ENCODE measurements around the gene GRK5. TPM values are rescaled to one million over a fixed set of nuclear protein-coding genes. Genes with fewer than 3 reads are reported as not detected.

GRK5 gene
- total RNA-seq, 1 donor from 2014 or later, result 12.5 TPM

DNA sequence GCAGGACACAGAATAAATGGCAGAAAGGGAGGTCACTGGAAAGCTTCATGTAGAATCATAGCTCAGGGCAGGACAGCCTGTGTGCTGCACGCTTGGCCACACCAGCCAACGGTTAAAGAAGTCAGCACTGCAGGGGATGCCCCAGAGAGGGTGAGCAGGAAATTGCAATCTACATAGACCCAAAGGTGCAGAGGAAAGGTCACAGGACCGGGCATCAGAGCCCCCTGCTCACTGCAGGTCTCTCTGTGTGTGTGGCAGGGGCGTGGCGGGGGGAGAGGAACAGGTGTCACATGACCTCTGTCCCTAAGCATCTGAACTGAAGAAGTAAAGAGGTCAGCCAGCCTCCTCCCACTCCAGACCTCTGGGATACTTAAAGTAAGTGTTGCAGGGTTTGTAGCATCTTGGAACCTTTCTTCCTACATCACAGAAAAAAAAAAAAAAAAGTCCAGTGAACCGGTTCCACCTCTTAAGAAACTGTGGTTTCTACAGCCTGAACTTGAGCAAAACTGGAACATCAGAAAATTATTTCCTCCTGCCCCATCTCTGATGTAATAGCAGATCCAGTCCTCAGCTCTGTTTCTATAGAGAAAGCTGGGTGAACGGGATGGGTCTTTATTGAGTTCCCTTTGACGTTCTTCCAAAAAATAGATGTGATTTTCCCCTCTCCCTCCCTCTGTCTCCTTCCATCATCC lies 270.9 kb downstream of the GRK5 start:
- Histone ChIP-seq H3K4me1 (ENCODE audit: control insufficient read depth in 3 of 3, insufficient read depth in 3 of 3, low read length in 3 of 3) (peaks cover 0 to 7% (median 0%) of the 10 kb centered on the region in 3 donors), H3K27ac (ENCODE audit: low read depth, low read length) (no peak overlapping the region), H3K9me3 (ENCODE audit: control insufficient read depth in 3 of 3, low read length in 3 of 3) (no peaks in the 10 kb centered on the region), H3K9ac (ENCODE audit: low read depth in 1 of 3, low read length in 3 of 3) (no peak overlapping the region), H3K27me3 (ENCODE audit: control insufficient read depth in 3 of 3, insufficient read depth in 3 of 3, low read length in 3 of 3) (peaks cover 8 to 42% (median 29%) of the 10 kb centered on the region in 3 donors), H3K4me3 (ENCODE audit: low read length in 3 of 3) (no peak overlapping the region), H3K36me3 (ENCODE audit: control insufficient read depth in 3 of 3, insufficient read depth in 3 of 3, low read length in 3 of 3) (no peaks in the 10 kb centered on the region)

DNA sequence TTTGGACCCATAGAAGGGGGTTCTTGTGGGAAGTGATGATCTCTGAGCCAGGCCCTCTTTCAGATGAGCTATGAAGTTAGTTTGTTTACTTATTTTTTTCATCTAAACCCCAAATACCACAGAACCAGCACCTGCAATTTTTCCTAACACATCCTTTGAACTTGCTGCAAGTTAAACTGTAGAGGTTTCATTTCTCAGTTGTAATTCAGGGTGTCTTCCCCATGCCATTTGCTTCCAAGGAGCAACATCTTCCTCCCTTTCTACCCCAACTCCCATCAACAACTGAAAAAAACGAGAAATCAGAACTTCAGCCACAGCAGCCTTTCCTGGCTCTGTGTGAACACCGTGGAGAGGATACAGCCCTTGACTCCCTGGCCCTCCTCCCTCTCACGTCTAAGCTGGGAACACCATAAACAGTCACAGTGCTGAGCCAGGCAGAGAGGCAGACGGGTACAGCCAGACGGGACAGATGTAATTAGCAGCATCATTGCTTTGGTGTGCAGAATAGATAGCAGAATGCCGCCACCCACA lies 271.5 kb downstream of the GRK5 start:
- Histone ChIP-seq H3K9me3 (ENCODE audit: control insufficient read depth in 3 of 3, low read length in 3 of 3) (no peaks in the 10 kb centered on the region), H3K27me3 (ENCODE audit: control insufficient read depth in 3 of 3, insufficient read depth in 3 of 3, low read length in 3 of 3) (peaks cover 8 to 44% (median 29%) of the 10 kb centered on the region in 3 donors), H3K27ac (ENCODE audit: low read depth, low read length) (no peak overlapping the region), H3K4me3 (ENCODE audit: low read length in 3 of 3) (no peak overlapping the region), H3K4me1 (ENCODE audit: control insufficient read depth in 3 of 3, insufficient read depth in 3 of 3, low read length in 3 of 3) (peaks cover 0 to 7% (median 0%) of the 10 kb centered on the region in 3 donors), H3K9ac (ENCODE audit: low read depth in 1 of 3, low read length in 3 of 3) (no peak overlapping the region), H3K36me3 (ENCODE audit: control insufficient read depth in 3 of 3, insufficient read depth in 3 of 3, low read length in 3 of 3) (no peaks in the 10 kb centered on the region)

DNA sequence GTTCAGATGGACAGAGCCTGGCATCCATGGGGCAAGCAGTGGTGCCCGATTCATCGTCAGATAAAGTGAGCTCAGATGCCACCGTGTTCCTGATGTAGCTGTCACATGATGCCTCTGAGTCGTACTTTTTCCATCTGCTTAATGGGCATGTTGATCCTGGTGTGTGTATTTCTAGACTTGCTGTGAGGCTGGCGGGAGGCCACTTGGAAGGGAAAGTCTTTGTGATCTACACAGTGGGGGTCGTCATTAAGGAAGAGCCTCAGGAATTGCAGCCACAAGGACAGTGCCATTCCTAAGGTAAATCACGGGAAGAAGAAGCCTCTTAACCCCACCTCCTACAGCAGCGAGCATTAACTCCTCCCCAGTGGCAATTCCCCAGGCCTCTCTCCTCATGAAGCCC lies 272.2 kb downstream of the GRK5 start:
- H3K4me3 ChIP-seq (ENCODE audit: low read length in 3 of 3), result no peak overlapping the region
- peaks cover 8 to 44% (median 29%) of the 10 kb centered on the region in 3 donors for H3K27me3 ChIP-seq (ENCODE audit: control insufficient read depth in 3 of 3, insufficient read depth in 3 of 3, low read length in 3 of 3)
- H3K36me3 ChIP-seq (ENCODE audit: control insufficient read depth in 3 of 3, insufficient read depth in 3 of 3, low read length in 3 of 3), result no peaks in the 10 kb centered on the region
- H3K4me1 ChIP-seq (ENCODE audit: control insufficient read depth in 3 of 3, insufficient read depth in 3 of 3, low read length in 3 of 3), result peaks cover 0 to 7% (median 0%) of the 10 kb centered on the region in 3 donors
- H3K9ac ChIP-seq (ENCODE audit: low read depth in 1 of 3, low read length in 3 of 3), result no peak overlapping the region
- H3K27ac ChIP-seq (ENCODE audit: low read depth, low read length), result no peak overlapping the region
- H3K9me3 ChIP-seq (ENCODE audit: control insufficient read depth in 3 of 3, low read length in 3 of 3), result no peaks in the 10 kb centered on the region

DNA sequence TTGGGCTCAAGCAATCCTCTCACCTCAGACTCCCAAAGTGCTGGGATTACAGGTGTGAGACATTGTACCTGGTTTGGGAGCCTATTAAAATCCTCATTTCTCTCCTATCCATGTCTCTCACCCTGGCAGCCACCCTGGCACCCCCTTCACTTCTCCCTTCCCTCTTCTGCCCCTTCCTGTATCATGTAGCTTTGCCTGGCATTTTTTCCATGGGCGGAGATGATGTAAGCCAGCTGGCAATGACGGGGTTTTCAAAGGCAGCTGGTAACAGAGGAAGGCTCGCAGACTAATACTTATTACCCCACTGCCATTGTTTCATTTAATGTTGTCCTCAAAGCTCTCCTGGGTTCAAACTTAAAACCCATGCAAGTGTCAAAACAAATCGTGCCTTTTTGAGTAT lies 273.3 kb downstream of the GRK5 start:
- no peak overlapping the region for H3K27ac ChIP-seq (ENCODE audit: low read depth, low read length)

DNA sequence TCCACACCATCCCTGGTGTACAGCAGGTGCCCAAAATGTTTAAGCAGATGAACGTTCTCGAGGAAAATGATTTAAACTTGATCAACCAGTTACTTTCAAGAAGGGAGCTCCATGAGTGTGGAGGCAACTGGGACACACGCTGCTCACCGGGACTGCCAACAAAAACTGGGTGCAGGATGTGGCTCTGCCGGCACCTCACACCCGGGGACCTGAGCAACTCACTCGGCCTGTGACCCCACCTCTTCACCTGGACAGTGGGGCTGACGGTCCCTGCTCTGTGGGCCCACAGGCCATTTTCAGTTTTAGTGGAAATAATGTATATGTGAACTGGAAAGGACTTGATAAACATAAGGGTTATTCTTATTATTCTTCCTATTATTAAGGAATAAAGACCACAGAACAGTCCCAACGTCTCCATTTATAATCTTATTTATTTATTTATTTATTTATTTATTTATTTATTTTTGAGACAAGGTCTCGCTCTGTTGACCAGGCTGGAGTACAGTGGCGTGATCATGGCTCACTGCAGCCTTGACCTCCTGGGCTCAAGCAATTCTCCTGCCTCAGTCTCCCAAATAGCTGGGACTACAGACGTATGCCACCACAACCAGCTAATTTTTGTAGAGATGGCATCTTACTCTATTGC lies 274.5 kb downstream of the GRK5 start:
- Histone ChIP-seq H3K4me1 (ENCODE audit: control insufficient read depth in 3 of 3, insufficient read depth in 3 of 3, low read length in 3 of 3) (peaks cover 0 to 7% (median 0%) of the 10 kb centered on the region in 3 donors), H3K4me3 (ENCODE audit: low read length in 3 of 3) (no peak overlapping the region), H3K36me3 (ENCODE audit: control insufficient read depth in 3 of 3, insufficient read depth in 3 of 3, low read length in 3 of 3) (no peaks in the 10 kb centered on the region), H3K27ac (ENCODE audit: low read depth, low read length) (no peak overlapping the region), H3K9me3 (ENCODE audit: control insufficient read depth in 3 of 3, low read length in 3 of 3) (no peaks in the 10 kb centered on the region), H3K9ac (ENCODE audit: low read depth in 1 of 3, low read length in 3 of 3) (no peak overlapping the region), H3K27me3 (ENCODE audit: control insufficient read depth in 3 of 3, insufficient read depth in 3 of 3, low read length in 3 of 3) (peaks cover 8 to 42% (median 24%) of the 10 kb centered on the region in 3 donors)

More for the DNA sequence above, 273.3 kb downstream of the GRK5 start:
- Histone ChIP-seq H3K9ac (ENCODE audit: low read depth in 1 of 3, low read length in 3 of 3) (no peak overlapping the region), H3K9me3 (ENCODE audit: control insufficient read depth in 3 of 3, low read length in 3 of 3) (no peaks in the 10 kb centered on the region), H3K36me3 (ENCODE audit: control insufficient read depth in 3 of 3, insufficient read depth in 3 of 3, low read length in 3 of 3) (no peaks in the 10 kb centered on the region), H3K27me3 (ENCODE audit: control insufficient read depth in 3 of 3, insufficient read depth in 3 of 3, low read length in 3 of 3) (peaks cover 8 to 44% (median 24%) of the 10 kb centered on the region in 3 donors), H3K4me3 (ENCODE audit: low read length in 3 of 3) (no peak overlapping the region), H3K4me1 (ENCODE audit: control insufficient read depth in 3 of 3, insufficient read depth in 3 of 3, low read length in 3 of 3) (peaks cover 0 to 7% (median 0%) of the 10 kb centered on the region in 3 donors)

DNA sequence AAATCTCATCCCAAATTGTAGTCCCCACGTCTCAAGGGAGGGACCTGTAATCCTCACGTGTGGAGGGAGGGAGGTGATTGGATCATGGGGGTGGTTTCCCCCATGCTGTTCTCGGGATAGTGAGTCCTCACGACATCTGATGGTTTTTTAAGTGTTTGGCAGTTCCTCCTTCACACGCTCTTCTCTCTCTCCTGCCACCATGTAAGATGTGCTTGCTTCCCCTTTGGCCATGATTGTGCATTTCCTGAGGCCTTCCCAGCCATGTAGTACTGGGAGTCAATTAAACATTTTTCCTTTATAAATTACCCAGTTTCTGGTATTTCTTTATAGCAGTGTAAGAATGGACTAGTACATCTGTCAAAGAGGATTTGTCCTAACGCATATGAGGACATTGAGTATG lies 275.6 kb downstream of the GRK5 start:
- H3K36me3 ChIP-seq (ENCODE audit: control insufficient read depth in 3 of 3, insufficient read depth in 3 of 3, low read length in 3 of 3), result no peaks in the 10 kb centered on the region

DNA sequence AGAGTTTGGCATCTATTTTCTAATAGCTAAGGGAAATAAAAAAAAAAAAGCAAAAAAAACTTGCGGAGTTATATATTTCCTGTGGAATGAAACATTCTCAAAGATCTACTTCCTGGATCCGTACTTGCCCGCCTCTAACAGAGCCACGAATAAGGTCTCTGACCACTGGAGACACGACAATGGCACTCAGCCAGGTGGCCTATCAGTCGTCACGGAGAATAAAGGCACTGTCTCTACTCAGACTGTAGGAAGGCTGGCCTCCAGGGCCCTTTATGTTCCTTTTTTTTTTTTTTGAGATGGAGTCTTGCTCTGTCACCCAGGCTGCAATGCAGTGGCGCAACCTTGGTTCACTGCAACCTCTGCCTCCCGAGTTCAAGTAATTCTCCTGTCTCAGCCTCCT lies 276.5 kb downstream of the GRK5 start:
- no peak overlapping the region for H3K27ac ChIP-seq (ENCODE audit: low read depth, low read length)
- H3K9ac ChIP-seq (ENCODE audit: low read depth in 1 of 3, low read length in 3 of 3), result no peak overlapping the region
- H3K4me3 ChIP-seq (ENCODE audit: low read length in 3 of 3), result no peak overlapping the region
- H3K36me3 ChIP-seq (ENCODE audit: control insufficient read depth in 3 of 3, insufficient read depth in 3 of 3, low read length in 3 of 3), result no peaks in the 10 kb centered on the region
- H3K9me3 ChIP-seq (ENCODE audit: control insufficient read depth in 3 of 3, low read length in 3 of 3), result no peaks in the 10 kb centered on the region
- peaks cover 6 to 29% (median 14%) of the 10 kb centered on the region in 3 donors for H3K27me3 ChIP-seq (ENCODE audit: control insufficient read depth in 3 of 3, insufficient read depth in 3 of 3, low read length in 3 of 3)
- peaks cover 0 to 7% (median 0%) of the 10 kb centered on the region in 3 donors for H3K4me1 ChIP-seq (ENCODE audit: control insufficient read depth in 3 of 3, insufficient read depth in 3 of 3, low read length in 3 of 3)

More for the DNA sequence above, 275.6 kb downstream of the GRK5 start:
- Histone ChIP-seq H3K27ac (ENCODE audit: low read depth, low read length) (no peak overlapping the region), H3K9ac (ENCODE audit: low read depth in 1 of 3, low read length in 3 of 3) (no peak overlapping the region), H3K4me1 (ENCODE audit: control insufficient read depth in 3 of 3, insufficient read depth in 3 of 3, low read length in 3 of 3) (peaks cover 0 to 7% (median 0%) of the 10 kb centered on the region in 3 donors), H3K27me3 (ENCODE audit: control insufficient read depth in 3 of 3, insufficient read depth in 3 of 3, low read length in 3 of 3) (peaks cover 7 to 34% (median 18%) of the 10 kb centered on the region in 3 donors), H3K9me3 (ENCODE audit: control insufficient read depth in 3 of 3, low read length in 3 of 3) (no peaks in the 10 kb centered on the region), H3K4me3 (ENCODE audit: low read length in 3 of 3) (no peak overlapping the region)

DNA sequence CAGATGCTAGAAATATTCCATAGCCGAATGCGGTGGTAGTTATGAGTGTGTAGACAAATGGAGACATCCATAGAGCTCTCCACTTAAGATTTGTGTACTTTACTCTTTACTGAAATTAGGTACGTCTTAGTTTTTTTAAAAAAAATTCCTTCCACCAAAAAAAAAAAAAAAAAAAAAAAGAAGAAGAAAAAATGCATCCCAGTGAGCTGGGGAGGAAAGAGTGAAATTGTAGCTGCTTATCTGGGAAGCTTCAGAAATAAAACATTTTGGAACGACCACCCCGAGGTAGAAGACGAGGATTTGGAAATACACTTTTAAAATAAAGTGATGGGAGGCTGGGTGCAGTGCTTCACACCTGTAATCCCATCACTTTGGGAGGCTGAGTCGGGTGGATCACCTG lies 281.3 kb downstream of the GRK5 start:
- Histone ChIP-seq H3K36me3 (ENCODE audit: control insufficient read depth in 3 of 3, insufficient read depth in 3 of 3, low read length in 3 of 3) (no peaks in the 10 kb centered on the region), H3K4me3 (ENCODE audit: low read length in 3 of 3) (no peak overlapping the region), H3K9me3 (ENCODE audit: control insufficient read depth in 3 of 3, low read length in 3 of 3) (no peaks in the 10 kb centered on the region), H3K4me1 (ENCODE audit: control insufficient read depth in 3 of 3, insufficient read depth in 3 of 3, low read length in 3 of 3) (peaks cover 0 to 5% (median 3%) of the 10 kb centered on the region in 3 donors), H3K9ac (ENCODE audit: low read depth in 1 of 3, low read length in 3 of 3) (no peak overlapping the region), H3K27ac (ENCODE audit: low read depth, low read length) (no peak overlapping the region), H3K27me3 (ENCODE audit: control insufficient read depth in 3 of 3, insufficient read depth in 3 of 3, low read length in 3 of 3) (no peaks in the 10 kb centered on the region)

DNA sequence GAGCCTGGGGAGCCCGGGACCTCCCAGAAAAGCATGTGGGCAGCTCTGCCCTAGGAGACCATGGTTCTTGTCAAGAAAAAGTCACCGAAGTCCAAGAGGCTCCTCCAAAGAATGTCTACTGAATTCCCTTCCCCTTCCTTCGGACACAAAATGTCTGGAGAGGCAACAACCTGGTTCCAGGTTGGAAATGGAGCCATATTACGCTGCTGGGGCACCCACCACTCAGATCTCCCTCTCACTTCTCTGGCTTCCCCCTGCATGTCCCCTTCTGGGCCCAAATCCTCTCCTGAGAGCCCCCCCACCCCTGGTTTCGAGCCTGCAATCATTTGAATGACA lies 282.6 kb downstream of the GRK5 start:
- Histone ChIP-seq H3K4me1 (ENCODE audit: control insufficient read depth in 3 of 3, insufficient read depth in 3 of 3, low read length in 3 of 3) (peaks cover 5 to 10% (median 10%) of the 10 kb centered on the region in 3 donors), H3K4me3 (ENCODE audit: low read length in 3 of 3) (no peak overlapping the region), H3K9me3 (ENCODE audit: control insufficient read depth in 3 of 3, low read length in 3 of 3) (no peaks in the 10 kb centered on the region), H3K9ac (ENCODE audit: low read depth in 1 of 3, low read length in 3 of 3) (no peak overlapping the region), H3K36me3 (ENCODE audit: control insufficient read depth in 3 of 3, insufficient read depth in 3 of 3, low read length in 3 of 3) (no peaks in the 10 kb centered on the region), H3K27me3 (ENCODE audit: control insufficient read depth in 3 of 3, insufficient read depth in 3 of 3, low read length in 3 of 3) (no peaks in the 10 kb centered on the region), H3K27ac (ENCODE audit: low read depth, low read length) (no peak overlapping the region)

Data from skeletal muscle tissue (tissue), 4 donors.